CD14-positive monocyte (primary cell): ENCODE data around the gene PANK2. TPM values are rescaled to one million over a fixed set of nuclear protein-coding genes. Genes with fewer than 3 reads are reported as not detected.
A peak's percentile ranks its signal among the peaks of the same experiment; 100 is the strongest.

Source experiments
- DNase-seq, 3 donors: peaks; one replicate each; pipeline ENCODE4 v3.0.0-alpha.2; 2011 to 2022
- H2AFZ ChIP-seq: 2 replicates; pipeline ENCODE4 v1.6.0; 2012; ENCODE audit warnings: mild to moderate bottlenecking, low read depth, low read length, inconsistent platforms; ENCODE audit not compliant: insufficient read depth, poor library complexity, severe bottlenecking
- H3K27ac ChIP-seq, 2 donors: 1 replicate in 1 of 2; 2 replicates in 1 of 2; pipeline ENCODE4 v1.5.1; 2012 to 2013; ENCODE audit warnings: low read length in 2 of 2, control low read depth in 1 of 2, inconsistent platforms in 1 of 2, low read depth in 1 of 2, mild to moderate bottlenecking in 1 of 2
- H3K27me3 ChIP-seq, 2 donors: one replicate each; pipeline versions ENCODE4 v1.6.0 to v1.6.1; 2011 to 2013; ENCODE audit warnings: low read length in 2 of 2; ENCODE audit not compliant: control insufficient read depth in 2 of 2, insufficient read depth in 2 of 2
- H3K36me3 ChIP-seq, 2 donors: replicated peaks in 1 of 2; 1 replicate in 1 of 2; 2 replicates in 1 of 2; pipeline versions ENCODE4 v1.5.1 to v1.6.1; 2012 to 2013; ENCODE audit warnings: low read length in 2 of 2, control low read depth in 1 of 2, inconsistent platforms in 1 of 2, mild to moderate bottlenecking in 1 of 2; ENCODE audit not compliant: insufficient read depth in 2 of 2, control insufficient read depth in 1 of 2
- H3K4me1 ChIP-seq, 2 donors: 1 replicate in 1 of 2; 2 replicates in 1 of 2; pipeline versions ENCODE4 v1.5.1 to v1.6.1; 2012 to 2013; ENCODE audit warnings: low read length in 2 of 2, control low read depth in 1 of 2, inconsistent platforms in 1 of 2, mild to moderate bottlenecking in 1 of 2, moderate library complexity in 1 of 2; ENCODE audit not compliant: insufficient read depth in 2 of 2, control insufficient read depth in 1 of 2
- H3K4me2 ChIP-seq: replicated peaks from 2 replicates; pipeline ENCODE3; 2012; ENCODE audit warnings: low read length, moderate library complexity, mild to moderate bottlenecking; ENCODE audit not compliant: poor library complexity, severe bottlenecking; ENCODE audit errors: extremely low read depth
- H3K4me3 ChIP-seq, 3 experiments: fragments of 200-600 bp in 1 of 3; sonication (generic) in 1 of 3; replicated peaks in 1 of 3; 1 replicate in 2 of 3; 2 replicates in 1 of 3; pipeline ENCODE4 v1.5.1; 2011 to 2013; ENCODE audit warnings: low read length in 3 of 3, mild to moderate bottlenecking in 3 of 3, control low read depth in 2 of 3, low read depth in 2 of 3, inconsistent platforms in 1 of 3, moderate library complexity in 1 of 3
- H3K79me2 ChIP-seq: 2 replicates; pipeline ENCODE4 v1.6.0; 2012; ENCODE audit warnings: mild to moderate bottlenecking, control low read depth, inconsistent platforms, low read length, moderate library complexity; ENCODE audit not compliant: insufficient read depth
- H3K9ac ChIP-seq: 2 replicates; pipeline ENCODE4 v1.6.0; 2017; ENCODE audit warnings: low read length, mild to moderate bottlenecking; ENCODE audit not compliant: insufficient read depth, poor library complexity, severe bottlenecking
- H3K9me3 ChIP-seq, 2 donors: replicated peaks in 1 of 2; 1 replicate in 1 of 2; 2 replicates in 1 of 2; pipeline versions ENCODE4 v1.5.1 to v1.6.1; 2012 to 2013; ENCODE audit warnings: low read length in 2 of 2, control low read depth in 1 of 2; ENCODE audit not compliant: control insufficient read depth in 1 of 2, insufficient read depth in 1 of 2
- H4K20me1 ChIP-seq: 2 replicates; pipeline ENCODE4 v1.6.0; 2012; ENCODE audit warnings: mild to moderate bottlenecking, low read length, control low read depth, moderate library complexity; ENCODE audit not compliant: insufficient read depth
- H3K27ac Mint-ChIP-seq, 7 donors: one replicate each; pipeline ENCODE4 v1.8.0; 2020; ENCODE audit warnings: mild to moderate bottlenecking in 7 of 7, mixed read lengths in 7 of 7, moderate library complexity in 6 of 7, inconsistent platforms in 2 of 7
- H3K27me3 Mint-ChIP-seq, 3 donors: one replicate each; pipeline ENCODE4 v1.8.0; 2021 to 2022; ENCODE audit warnings: low read depth in 3 of 3, mild to moderate bottlenecking in 3 of 3, mixed read lengths in 3 of 3, moderate library complexity in 3 of 3, inconsistent platforms in 1 of 3
- H3K36me3 Mint-ChIP-seq, 2 donors: one replicate each; pipeline ENCODE4 v1.8.0; 2020; ENCODE audit warnings: mixed read lengths in 2 of 2, inconsistent platforms in 1 of 2, mild to moderate bottlenecking in 1 of 2
- H3K4me1 Mint-ChIP-seq: one replicate; pipeline ENCODE4 v1.8.0; 2020; ENCODE audit warnings: mild to moderate bottlenecking, mixed read lengths
- H3K4me3 Mint-ChIP-seq, 2 donors: one replicate each; pipeline ENCODE4 v1.8.0; 2020; ENCODE audit warnings: mild to moderate bottlenecking in 2 of 2, mixed read lengths in 2 of 2, moderate library complexity in 1 of 2
- H3K9me3 Mint-ChIP-seq, 7 donors: one replicate each; pipeline ENCODE4 v1.8.0; 2020 to 2022; ENCODE audit warnings: mixed read lengths in 7 of 7, mild to moderate bottlenecking in 6 of 7, moderate library complexity in 6 of 7, inconsistent platforms in 2 of 7
- CTCF ChIP-seq: fragments of 200-600 bp; IDR thresholded peaks from one replicate; pipeline ENCODE4 v1.8.0; 2022; ENCODE audit warnings: antibody characterized with exemption, mild to moderate bottlenecking
- WGBS: methylation state at CpG from one replicate; pipeline ENCODE4 v1.1.5; 2013; ENCODE audit warnings: missing lambda C conversion rate; ENCODE audit not compliant: insufficient coverage; 5-methylcytosine and 5-hydroxymethylcytosine counted together
- intact Hi-C, 2 donors: fragments of 100-400 bp; cut with micrococcal nuclease; formaldehyde crosslinking; loops; one replicate each; pipeline versions ENCODE4 v1.15.0 to v1.15.1; 2023
- polyA plus RNA-seq, 3 donors: library from polyadenylated mRNA; depleted of rRNA in 1 of 3; unstranded in 2 of 3; stranded (reverse) in 1 of 3; fragments of 300-500 nt in 2 of 3; fragments of >200 nt in 1 of 3; fragmentation: Illumina TruSeq in 2 of 3; gene quantifications; 1 replicate in 2 of 3; 2 replicates in 1 of 3; pipeline ENCODE4 v1.2.3, GENCODE V29; 2012 to 2021

Gene PANK2
- polyA plus RNA-seq, 3 donors = 36.8 to 65.7 (median 48.0) TPM

GRCh38 chr20:3925113-3925695 lies 36.0 kb downstream of the PANK2 start:
- intact Hi-C loops = loop anchor here (5.0 to 10.0 kb wide), 3 partner anchors 33 to 170 kb away; no protein-coding TSS in a partner anchor
- H3K27ac Mint-ChIP-seq = peak overlapping the region; percentile 86 to 94 (median 89)
- Histone ChIP-seq H3K27me3 (no peaks in the 10 kb centered on the region), H3K4me1 (peaks cover 79 to 80% of the 10 kb centered on the region in 2 donors), H3K36me3 (peaks cover 39 to 46% of the 10 kb centered on the region in 2 donors), H3K79me2 (peaks cover 77% of the 10 kb centered on the region), H3K4me2 (no peak overlapping the region), H3K4me3 (no peak overlapping the region), H2AFZ (no peak overlapping the region), H3K27ac (peak overlapping the region; percentile 76 to 84), H3K9me3 (no peaks in the 10 kb centered on the region), H3K9ac (no peak overlapping the region), H4K20me1 (peaks cover 88% of the 10 kb centered on the region)
- H3K36me3 Mint-ChIP-seq = peaks cover 44 to 61% of the 10 kb centered on the region in 2 donors
- no peak overlapping the region for H3K4me3 Mint-ChIP-seq
- 78% methylated on average over 10 of the region's 11 CpGs for WGBS
- no peak for DNase-seq
- H3K27me3 Mint-ChIP-seq = peaks cover 0 to 3% (median 0%) of the 10 kb centered on the region in 3 donors
- H3K4me1 Mint-ChIP-seq = peaks cover 80% of the 10 kb centered on the region
- no peaks in the 10 kb centered on the region for H3K9me3 Mint-ChIP-seq
- TF ChIP-seq CTCF = no peak

- no peak overlapping the region for H3K4me3 ChIP-seq
- Mint-ChIP-seq H3K4me3 (peak overlapping the region in 1 of 2 donors; percentile 52), H3K27ac (peak overlapping the region; percentile 86 to 94 (median 89)), H3K36me3 (peaks cover 42 to 52% of the 10 kb centered on the region in 2 donors), H3K4me1 (peaks cover 89% of the 10 kb centered on the region), H3K9me3 (no peaks in the 10 kb centered on the region), H3K27me3 (peaks cover 0 to 3% (median 0%) of the 10 kb centered on the region in 3 donors)
- H3K36me3 ChIP-seq = peaks cover 33 to 38% of the 10 kb centered on the region in 2 donors
- H3K27me3 ChIP-seq = no peaks in the 10 kb centered on the region
- H3K79me2 ChIP-seq = peaks cover 69% of the 10 kb centered on the region
- no peak overlapping the region for H3K9ac ChIP-seq
- H4K20me1 ChIP-seq = peaks cover 79% of the 10 kb centered on the region
- WGBS = 51% methylated on average over 9 of the region's 9 CpGs
- intact Hi-C loops = loop anchor here (5.0 to 10.0 kb wide), 3 partner anchors 34 to 169 kb away; no protein-coding TSS in a partner anchor
- H3K27ac ChIP-seq = peak overlapping the region; percentile 76 to 84
- H3K9me3 ChIP-seq = no peaks in the 10 kb centered on the region
- TF ChIP-seq CTCF = no peak
- peaks cover 88% of the 10 kb centered on the region in 2 donors for H3K4me1 ChIP-seq
- no peak overlapping the region for H3K4me2 ChIP-seq
- DNase-seq = no peak
- H2AFZ ChIP-seq = no peak overlapping the region
Observed at GRCh38 chr20:3925899-3926638, 36.9 kb downstream of the PANK2 start.
